HG03060 (cell line): ENCODE results near the gene SPON1.
"Not testable (repeated sequence)": the region's sequence is repeated elsewhere in the genome, so short reads cannot be mapped to it uniquely, and the experiment has no call there.

Experiments
- ATAC-seq: cut with Tn5 transposase; IDR thresholded peaks from one replicate; pipeline ENCODE4 v1.9.1; 2021; ENCODE audit warnings: low read depth, moderate number of reproducible peaks; ENCODE audit not compliant: unreplicated experiment

The SPON1 gene

GRCh38 chr11:14173679-14174078 is 211.2 kb downstream of the SPON1 start:
- not testable (repeated sequence) for ATAC-seq

- ATAC-seq = no peak
Measured at GRCh38 chr11:14179116-14179820, 216.7 kb downstream of the SPON1 start.

- ATAC-seq = no peak
Measured at GRCh38 chr11:14181121-14181520, 218.6 kb downstream of the SPON1 start.

GRCh38 chr11:14182833-14183364 is 220.4 kb downstream of the SPON1 start:
- ATAC-seq = no peak

GRCh38 chr11:14184028-14184940 is 221.8 kb downstream of the SPON1 start:
- no peak for ATAC-seq

GRCh38 chr11:14185461-14185860 is 222.9 kb downstream of the SPON1 start:
- no peak for ATAC-seq

GRCh38 chr11:14186046-14186775 is 223.7 kb downstream of the SPON1 start:
- ATAC-seq = no peak

GRCh38 chr11:14189874-14190273 is 227.4 kb downstream of the SPON1 start:
- ATAC-seq = no peak

- no peak for ATAC-seq
Measured at GRCh38 chr11:14190992-14191778, 228.7 kb downstream of the SPON1 start.

GRCh38 chr11:14193644-14194043 is 231.1 kb downstream of the SPON1 start:
- ATAC-seq = no peak

- no peak for ATAC-seq
Measured at GRCh38 chr11:14202251-14203196, 240.0 kb downstream of the SPON1 start.

GRCh38 chr11:14203321-14203720 is 240.8 kb downstream of the SPON1 start:
- no peak for ATAC-seq

GRCh38 chr11:14212986-14213385 is 250.5 kb downstream of the SPON1 start:
- no peak for ATAC-seq

GRCh38 chr11:14218728-14219127 is 256.2 kb downstream of the SPON1 start:
- ATAC-seq = no peak

- no peak for ATAC-seq
Measured at GRCh38 chr11:14223636-14224288, 261.2 kb downstream of the SPON1 start.

GRCh38 chr11:14224395-14224794 is 261.9 kb downstream of the SPON1 start:
- no peak for ATAC-seq

- ATAC-seq = no peak
Measured at GRCh38 chr11:14225666-14226065, 263.1 kb downstream of the SPON1 start.

GRCh38 chr11:14228356-14228755 is 265.8 kb downstream of the SPON1 start:
- ATAC-seq = no peak
